ENCODE results near the gene COQ4.

COQ4 gene

DNA sequence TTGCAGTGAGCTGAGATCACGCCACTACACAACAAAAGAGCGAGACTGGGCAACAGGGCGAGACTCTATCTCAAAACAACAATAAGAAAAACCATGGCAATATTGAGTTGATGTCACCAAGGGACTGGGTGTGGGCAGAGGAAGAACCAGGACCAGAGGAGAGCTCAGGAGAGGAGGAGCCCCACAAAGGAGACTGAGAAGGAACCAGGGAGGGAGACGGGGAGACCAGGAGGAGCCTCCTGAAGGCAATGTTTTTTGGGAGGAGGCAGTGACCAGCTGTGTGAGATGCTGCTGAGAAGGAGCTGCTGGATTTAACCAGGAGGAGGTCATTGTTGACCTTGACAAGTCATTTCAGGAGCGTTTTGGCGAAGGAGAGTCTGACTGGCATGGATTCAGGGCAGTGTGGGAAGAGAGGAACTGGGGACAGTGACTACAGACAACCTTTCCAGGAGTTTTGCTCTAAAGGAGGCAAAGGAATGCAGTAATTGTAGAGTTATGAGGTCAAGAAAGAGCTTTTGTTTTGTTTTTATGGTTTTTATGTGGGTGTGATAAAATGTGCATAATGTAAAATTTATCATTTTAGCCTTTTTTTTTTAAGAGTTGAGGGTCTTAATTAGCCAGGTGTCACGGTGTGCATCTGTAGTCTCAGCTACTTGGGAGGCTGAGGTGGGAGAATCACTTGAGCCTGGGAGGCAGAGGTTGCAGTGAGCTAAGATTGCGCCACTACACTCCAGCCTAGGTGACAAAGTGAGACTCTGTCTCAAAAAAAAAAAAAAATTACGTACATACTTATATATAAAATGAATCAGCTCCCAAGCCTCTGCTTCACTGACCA lies 18.3 kb upstream of the COQ4 start:
- Histone ChIP-seq H3K27ac (ENCODE audit: low read length) (no peak overlapping the region), H3K36me3 (ENCODE audit: control insufficient read depth, insufficient read depth, low read length) (no peaks in the 10 kb centered on the region), H3K27me3 (ENCODE audit: control insufficient read depth, insufficient read depth, low read length) (no peaks in the 10 kb centered on the region), H3K9me3 (ENCODE audit: control insufficient read depth, insufficient read depth, low read length) (no peaks in the 10 kb centered on the region), H3K4me3 (ENCODE audit: low read length) (no peak overlapping the region), H3K4me1 (ENCODE audit: control insufficient read depth, insufficient read depth, low read length) (no peaks in the 10 kb centered on the region)
- DNase-seq (ENCODE audit: low read depth, low spot score), result no peak
- no CpG with 5 or more reads among the region's 9 CpGs for WGBS (ENCODE audit: insufficient coverage, insufficient read length)

DNA sequence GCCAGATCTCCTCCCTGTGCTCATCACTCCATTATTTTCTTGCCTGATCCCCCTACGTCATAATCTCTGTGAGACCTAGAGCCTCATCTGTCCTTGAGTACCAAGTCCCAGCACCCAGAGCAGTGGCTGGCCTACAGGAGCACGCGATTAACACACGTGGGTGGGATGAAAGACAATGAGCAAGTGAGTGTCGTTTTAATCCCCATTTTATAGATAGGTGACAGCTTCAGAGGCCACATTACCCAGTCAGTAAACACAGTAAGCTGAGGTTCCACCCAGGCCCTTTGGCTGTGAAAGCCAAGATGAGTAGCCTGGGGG lies 17.7 kb upstream of the COQ4 start:
- Histone ChIP-seq H3K36me3 (ENCODE audit: control insufficient read depth, insufficient read depth, low read length) (no peaks in the 10 kb centered on the region), H3K4me1 (ENCODE audit: control insufficient read depth, insufficient read depth, low read length) (no peaks in the 10 kb centered on the region), H3K27ac (ENCODE audit: low read length) (no peak overlapping the region), H3K4me3 (ENCODE audit: low read length) (no peak overlapping the region), H3K9me3 (ENCODE audit: control insufficient read depth, insufficient read depth, low read length) (no peaks in the 10 kb centered on the region), H3K27me3 (ENCODE audit: control insufficient read depth, insufficient read depth, low read length) (no peaks in the 10 kb centered on the region)
- no peak for DNase-seq (ENCODE audit: low read depth, low spot score)
- WGBS (ENCODE audit: insufficient coverage, insufficient read length), result no CpG with 5 or more reads among the region's 5 CpGs

DNA sequence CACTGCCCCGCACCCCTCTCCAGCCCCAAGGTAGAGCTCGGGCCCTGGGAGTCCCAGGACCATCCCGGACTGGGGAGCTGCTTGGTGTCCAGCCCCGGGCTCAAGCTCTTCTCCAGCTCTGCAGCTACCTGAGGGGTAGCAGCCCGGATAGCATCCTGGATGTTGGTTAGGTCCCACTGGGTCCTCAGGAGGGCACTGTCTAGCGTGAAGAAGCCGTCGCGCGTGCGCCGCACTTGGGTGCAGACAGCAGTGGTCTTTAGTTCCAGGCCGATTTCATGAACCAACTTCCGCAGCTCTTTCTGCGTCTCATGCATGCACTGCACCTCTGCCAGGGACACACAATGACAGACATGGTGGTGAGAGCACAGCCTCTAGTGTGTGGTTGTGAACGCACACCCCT lies 13.1 kb upstream of the COQ4 start:
- Histone ChIP-seq H3K36me3 (ENCODE audit: control insufficient read depth, insufficient read depth, low read length) (peaks cover 17% of the 10 kb centered on the region), H3K27ac (ENCODE audit: low read length) (no peak overlapping the region), H3K4me1 (ENCODE audit: control insufficient read depth, insufficient read depth, low read length) (no peaks in the 10 kb centered on the region), H3K27me3 (ENCODE audit: control insufficient read depth, insufficient read depth, low read length) (no peaks in the 10 kb centered on the region), H3K9me3 (ENCODE audit: control insufficient read depth, insufficient read depth, low read length) (no peaks in the 10 kb centered on the region), H3K4me3 (ENCODE audit: low read length) (no peak overlapping the region)
- no CpG with 5 or more reads among the region's 16 CpGs for WGBS (ENCODE audit: insufficient coverage, insufficient read length)
- DNase-seq (ENCODE audit: low read depth, low spot score), result no peak

DNA sequence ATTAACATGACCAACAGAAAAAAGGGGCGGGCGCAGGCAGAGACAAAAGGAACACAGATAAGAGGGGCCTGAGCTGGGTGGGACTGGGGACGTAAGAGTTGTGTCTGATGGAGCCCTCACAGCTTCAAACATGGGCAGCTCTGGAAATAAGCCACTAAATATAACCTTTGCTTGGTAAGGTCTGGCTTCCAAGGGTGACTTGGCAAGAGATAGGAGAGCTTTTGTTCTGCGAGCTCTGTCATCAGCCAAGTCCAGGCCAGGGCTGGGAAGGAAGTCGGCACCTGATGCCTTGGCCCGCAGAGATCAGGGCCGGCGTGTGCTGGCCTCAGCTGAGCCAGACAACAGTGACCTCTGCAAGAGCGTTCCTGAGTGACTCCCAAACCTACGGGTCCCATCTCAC lies 12.2 kb upstream of the COQ4 start:
- Histone ChIP-seq H3K27me3 (ENCODE audit: control insufficient read depth, insufficient read depth, low read length) (no peaks in the 10 kb centered on the region), H3K27ac (ENCODE audit: low read length) (no peak overlapping the region), H3K9me3 (ENCODE audit: control insufficient read depth, insufficient read depth, low read length) (no peaks in the 10 kb centered on the region), H3K4me3 (ENCODE audit: low read length) (no peak overlapping the region), H3K4me1 (ENCODE audit: control insufficient read depth, insufficient read depth, low read length) (no peaks in the 10 kb centered on the region), H3K36me3 (ENCODE audit: control insufficient read depth, insufficient read depth, low read length) (peaks cover 23% of the 10 kb centered on the region)
- no CpG with 5 or more reads among the region's 10 CpGs for WGBS (ENCODE audit: insufficient coverage, insufficient read length)
- no peak for DNase-seq (ENCODE audit: low read depth, low spot score)

DNA sequence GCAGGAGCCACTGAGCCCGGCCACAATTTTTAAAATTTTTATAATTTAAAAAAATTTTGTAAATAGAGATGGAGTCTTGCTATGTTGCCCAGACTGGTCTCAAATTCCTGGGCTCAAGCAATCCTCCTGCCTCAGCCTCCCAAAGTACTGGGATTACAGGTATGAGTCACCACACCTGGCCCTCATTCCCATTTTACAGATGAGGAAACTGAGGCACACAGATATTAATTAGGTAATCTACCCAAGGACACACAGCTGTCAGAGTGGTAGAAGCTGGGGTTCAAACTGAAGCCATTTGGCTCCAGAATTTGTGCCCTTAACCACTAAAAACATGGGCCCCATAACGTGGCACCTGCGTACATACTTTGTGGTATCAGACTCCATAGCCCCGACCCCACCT lies 7.9 kb upstream of the COQ4 start:
- H3K4me1 ChIP-seq (ENCODE audit: control insufficient read depth, insufficient read depth, low read length), result no peaks in the 10 kb centered on the region
- no CpG with 5 or more reads among the region's 4 CpGs for WGBS (ENCODE audit: insufficient coverage, insufficient read length)
- no peak overlapping the region for H3K4me3 ChIP-seq (ENCODE audit: low read length)
- H3K9me3 ChIP-seq (ENCODE audit: control insufficient read depth, insufficient read depth, low read length), result no peaks in the 10 kb centered on the region
- DNase-seq (ENCODE audit: low read depth, low spot score), result no peak
- H3K27ac ChIP-seq (ENCODE audit: low read length), result no peak overlapping the region
- H3K36me3 ChIP-seq (ENCODE audit: control insufficient read depth, insufficient read depth, low read length), result peaks cover 29% of the 10 kb centered on the region
- H3K27me3 ChIP-seq (ENCODE audit: control insufficient read depth, insufficient read depth, low read length), result no peaks in the 10 kb centered on the region

DNA sequence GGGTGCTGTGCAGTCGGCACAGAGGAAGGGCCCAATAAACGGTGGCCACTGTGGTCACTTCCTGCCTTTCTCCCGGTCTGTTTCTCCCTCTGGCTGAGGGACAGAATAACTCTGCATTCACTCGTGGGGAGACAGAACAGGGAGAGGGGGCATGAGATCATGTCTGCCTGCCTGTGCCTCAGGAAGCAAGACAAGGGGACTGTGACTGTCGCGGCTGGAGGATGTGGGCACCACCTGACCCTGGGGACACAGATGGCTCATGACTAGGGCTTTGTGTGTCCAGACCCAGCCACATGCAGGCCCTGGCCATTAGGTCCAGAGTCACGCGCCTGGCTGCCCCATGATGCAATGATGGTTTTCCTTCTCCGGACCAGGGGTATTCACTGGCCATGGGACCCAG lies 6.2 kb upstream of the COQ4 start:
- DNase-seq (ENCODE audit: low read depth, low spot score), result no peak
- no peaks in the 10 kb centered on the region for H3K9me3 ChIP-seq (ENCODE audit: control insufficient read depth, insufficient read depth, low read length)
- no peaks in the 10 kb centered on the region for H3K27me3 ChIP-seq (ENCODE audit: control insufficient read depth, insufficient read depth, low read length)
- H3K4me3 ChIP-seq (ENCODE audit: low read length), result no peak overlapping the region
- no peak overlapping the region for H3K27ac ChIP-seq (ENCODE audit: low read length)
- H3K36me3 ChIP-seq (ENCODE audit: control insufficient read depth, insufficient read depth, low read length), result peaks cover 19% of the 10 kb centered on the region
- WGBS (ENCODE audit: insufficient coverage, insufficient read length), result no CpG with 5 or more reads among the region's 9 CpGs
- no peaks in the 10 kb centered on the region for H3K4me1 ChIP-seq (ENCODE audit: control insufficient read depth, insufficient read depth, low read length)

DNA sequence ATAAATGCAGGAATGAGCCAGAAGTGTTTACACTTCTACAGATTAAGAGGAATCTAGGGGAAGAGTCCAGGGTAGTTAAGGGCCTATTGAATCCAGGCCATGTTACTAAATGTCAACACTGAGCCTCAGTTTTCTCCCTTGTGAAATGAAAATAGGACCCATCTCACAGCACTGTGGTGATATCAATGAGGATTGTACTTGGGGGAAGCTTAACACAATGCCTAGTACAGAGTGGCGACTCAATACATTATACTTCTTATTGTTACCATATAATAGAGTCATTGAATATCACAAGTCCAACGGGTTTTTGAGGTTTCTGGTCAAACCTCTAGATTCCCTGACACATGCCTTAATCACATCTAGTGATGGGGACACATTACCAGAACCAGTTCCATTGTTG lies 5.0 kb upstream of the COQ4 start:
- Histone ChIP-seq H3K27me3 (ENCODE audit: control insufficient read depth, insufficient read depth, low read length) (no peaks in the 10 kb centered on the region), H3K4me3 (ENCODE audit: low read length) (no peak overlapping the region), H3K36me3 (ENCODE audit: control insufficient read depth, insufficient read depth, low read length) (peaks cover 17% of the 10 kb centered on the region; the same call in 1 of the 2 replicates), H3K4me1 (ENCODE audit: control insufficient read depth, insufficient read depth, low read length) (no peaks in the 10 kb centered on the region), H3K27ac (ENCODE audit: low read length) (no peak overlapping the region), H3K9me3 (ENCODE audit: control insufficient read depth, insufficient read depth, low read length) (no peaks in the 10 kb centered on the region)
- WGBS (ENCODE audit: insufficient coverage, insufficient read length), result no CpG with 5 or more reads among the region's 2 CpGs
- DNase-seq (ENCODE audit: low read depth, low spot score), result no peak

DNA sequence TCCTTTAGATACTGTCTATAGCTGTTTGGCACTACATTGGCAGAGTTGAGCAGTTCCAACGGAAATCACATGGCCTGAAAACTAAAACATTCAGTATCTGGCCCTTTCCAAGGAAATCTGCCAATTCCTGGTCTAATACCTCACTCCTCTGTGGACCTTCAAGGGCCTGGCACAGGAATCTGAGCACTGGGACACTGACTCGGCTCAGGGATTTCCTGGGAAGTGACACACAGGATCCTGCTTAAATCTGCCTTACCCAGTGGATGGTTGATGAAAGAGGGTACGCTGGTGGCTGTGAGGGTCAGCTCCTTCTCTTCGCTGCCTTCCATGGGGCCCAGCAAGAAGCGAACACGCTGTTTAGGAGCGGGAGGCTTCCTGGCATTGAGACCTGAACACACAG lies 1.3 kb upstream of the COQ4 start:
- Histone ChIP-seq H3K4me3 (ENCODE audit: low read length) (no peak overlapping the region; the same call in 1 of the 2 replicates), H3K27me3 (ENCODE audit: control insufficient read depth, insufficient read depth, low read length) (no peaks in the 10 kb centered on the region), H3K9me3 (ENCODE audit: control insufficient read depth, insufficient read depth, low read length) (no peaks in the 10 kb centered on the region), H3K27ac (ENCODE audit: low read length) (no peak overlapping the region), H3K36me3 (ENCODE audit: control insufficient read depth, insufficient read depth, low read length) (peaks cover 13% of the 10 kb centered on the region; the same call in 1 of the 2 replicates), H3K4me1 (ENCODE audit: control insufficient read depth, insufficient read depth, low read length) (no peaks in the 10 kb centered on the region)
- DNase-seq (ENCODE audit: low read depth, low spot score), result no peak
- WGBS (ENCODE audit: insufficient coverage, insufficient read length), result no CpG with 5 or more reads among the region's 7 CpGs

DNA sequence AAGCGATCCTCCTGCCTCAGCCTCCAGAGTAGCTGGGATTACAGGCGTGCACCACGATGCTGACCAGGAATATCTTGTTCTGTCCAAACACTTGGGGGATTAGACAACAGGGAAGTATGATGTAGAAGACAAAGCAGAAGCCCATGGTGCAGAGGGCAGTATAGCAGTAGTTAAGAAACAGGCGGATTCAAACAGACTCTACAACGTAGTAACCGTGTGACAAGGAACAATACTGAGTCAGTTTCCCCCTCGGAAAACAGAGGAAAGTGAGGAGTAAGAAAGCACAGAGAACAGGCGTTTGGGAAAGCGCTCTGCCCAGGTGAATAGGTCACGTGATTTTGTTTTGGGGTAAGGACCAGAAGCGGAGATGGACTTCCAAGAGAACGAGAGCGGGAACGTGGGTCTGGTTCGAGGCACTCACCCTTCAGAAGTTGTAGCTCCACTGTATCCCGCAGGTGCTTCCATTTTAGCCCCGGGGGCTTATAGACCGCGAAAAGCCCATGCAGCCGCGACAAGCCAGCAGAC lies 698 bp upstream of the COQ4 start:
- H3K27me3 ChIP-seq (ENCODE audit: control insufficient read depth, insufficient read depth, low read length), result no peaks in the 10 kb centered on the region
- DNase-seq (ENCODE audit: low read depth, low spot score), result no peak
- no peaks in the 10 kb centered on the region for H3K4me1 ChIP-seq (ENCODE audit: control insufficient read depth, insufficient read depth, low read length)
- WGBS (ENCODE audit: insufficient coverage, insufficient read length), result no CpG with 5 or more reads among the region's 21 CpGs
- H3K27ac ChIP-seq (ENCODE audit: low read length), result no peak overlapping the region
- no peaks in the 10 kb centered on the region for H3K9me3 ChIP-seq (ENCODE audit: control insufficient read depth, insufficient read depth, low read length)
- H3K4me3 ChIP-seq (ENCODE audit: low read length), result peak overlapping the region; percentile 84; the same call in 1 of the 2 replicates
- peaks cover 11% of the 10 kb centered on the region; the same call in 1 of the 2 replicates for H3K36me3 ChIP-seq (ENCODE audit: control insufficient read depth, insufficient read depth, low read length)

DNA sequence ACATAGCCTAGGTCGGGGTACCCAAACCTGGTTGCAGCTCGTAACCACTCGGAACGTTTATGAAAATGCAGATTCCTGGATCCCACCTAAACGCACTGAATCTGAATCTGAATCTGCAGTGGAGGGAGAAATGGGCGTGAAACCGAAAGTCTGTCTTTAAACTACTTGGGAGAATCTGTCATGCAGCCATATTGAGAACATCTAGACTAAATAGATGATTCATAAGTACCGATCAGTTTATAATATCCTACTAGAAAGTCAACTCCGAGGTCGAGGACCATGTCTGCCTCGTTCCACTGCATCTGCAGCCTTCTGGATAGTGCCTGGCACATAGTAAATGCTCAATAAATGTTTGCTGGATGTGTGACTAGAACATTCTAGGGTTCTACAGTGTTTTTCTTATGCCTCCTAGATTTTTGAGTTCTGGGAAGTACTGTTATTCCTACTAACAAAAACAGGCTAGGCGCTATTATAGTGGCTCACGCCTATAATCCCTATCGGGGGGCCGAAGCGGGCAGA lies 632 bp downstream of the COQ4 start:
- H3K9me3 ChIP-seq (ENCODE audit: control insufficient read depth, insufficient read depth, low read length), result no peaks in the 10 kb centered on the region
- H3K4me1 ChIP-seq (ENCODE audit: control insufficient read depth, insufficient read depth, low read length), result no peaks in the 10 kb centered on the region
- no peak overlapping the region for H3K27ac ChIP-seq (ENCODE audit: low read length)
- DNase-seq (ENCODE audit: low read depth, low spot score), result no peak
- peak overlapping the region; percentile 84 for H3K4me3 ChIP-seq (ENCODE audit: low read length)
- H3K27me3 ChIP-seq (ENCODE audit: control insufficient read depth, insufficient read depth, low read length), result no peaks in the 10 kb centered on the region
- no CpG with 5 or more reads among the region's 16 CpGs for WGBS (ENCODE audit: insufficient coverage, insufficient read length)
- H3K36me3 ChIP-seq (ENCODE audit: control insufficient read depth, insufficient read depth, low read length), result peaks cover 8% of the 10 kb centered on the region; the same call in 1 of the 2 replicates
